Measurements from ENCODE around the gene POMGNT2.

POMGNT2 gene

GRCh38 chr3:43086460-43087165, 19.3 kb downstream of the POMGNT2 start:
- Histone ChIP-seq H3K27me3 (ENCODE audit: control insufficient read depth, insufficient read depth, low read length) (no peaks in the 10 kb centered on the region), H3K9ac (ENCODE audit: low read depth, low read length) (no peak overlapping the region), H3K4me2 (ENCODE audit: low read length) (no peak overlapping the region), H3K36me3 (ENCODE audit: insufficient read depth, low read length) (no peaks in the 10 kb centered on the region), H3K4me1 (ENCODE audit: control insufficient read depth, insufficient read depth, low read length) (no peaks in the 10 kb centered on the region), H3K4me3 (ENCODE audit: low read length) (no peak overlapping the region), H3K9me3 (replicated peaks; ENCODE audit: low read length) (no peaks in the 10 kb centered on the region)

DNA sequence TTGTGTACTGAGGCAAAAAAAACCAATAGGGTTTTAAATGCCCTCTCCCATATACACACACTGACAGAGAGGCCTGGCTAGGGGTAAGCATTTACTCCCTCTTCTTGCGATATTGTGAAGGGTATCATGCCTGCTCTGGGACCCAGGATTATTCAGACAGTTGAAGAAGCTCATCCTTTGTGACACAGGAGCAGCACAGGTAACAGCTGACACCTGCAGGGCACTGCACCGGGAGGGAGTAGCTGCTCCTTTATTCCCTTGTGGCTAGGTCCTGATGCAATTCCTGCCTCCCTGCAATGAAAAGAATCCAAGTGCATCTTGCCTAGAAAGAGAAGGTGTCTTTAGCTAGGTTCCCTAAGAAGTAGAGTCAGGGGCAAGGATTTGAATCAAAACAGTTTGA, 23.4 kb downstream of the POMGNT2 start:
- no peak overlapping the region for H3K9ac ChIP-seq (ENCODE audit: low read depth, low read length)
- H3K4me3 ChIP-seq (ENCODE audit: low read length): no peak overlapping the region
- H3K9me3 ChIP-seq (replicated peaks; ENCODE audit: low read length): no peaks in the 10 kb centered on the region
- H3K36me3 ChIP-seq (ENCODE audit: insufficient read depth, low read length): peaks cover 15% of the 10 kb centered on the region
- H3K4me2 ChIP-seq (ENCODE audit: low read length): no peak overlapping the region
- no peaks in the 10 kb centered on the region for H3K27me3 ChIP-seq (ENCODE audit: control insufficient read depth, insufficient read depth, low read length)
- H3K4me1 ChIP-seq (ENCODE audit: control insufficient read depth, insufficient read depth, low read length): no peaks in the 10 kb centered on the region

GRCh38 chr3:43081796-43082195, 24.1 kb downstream of the POMGNT2 start:
- H3K36me3 ChIP-seq (ENCODE audit: insufficient read depth, low read length): peaks cover 15% of the 10 kb centered on the region
- no peak overlapping the region for H3K4me3 ChIP-seq (ENCODE audit: low read length)
- H3K9me3 ChIP-seq (replicated peaks; ENCODE audit: low read length): no peaks in the 10 kb centered on the region
- H3K27me3 ChIP-seq (ENCODE audit: control insufficient read depth, insufficient read depth, low read length): no peaks in the 10 kb centered on the region
- no peak overlapping the region for H3K4me2 ChIP-seq (ENCODE audit: low read length)
- H3K4me1 ChIP-seq (ENCODE audit: control insufficient read depth, insufficient read depth, low read length): no peaks in the 10 kb centered on the region
- no peak overlapping the region for H3K9ac ChIP-seq (ENCODE audit: low read depth, low read length)

- H3K9ac ChIP-seq (ENCODE audit: low read depth, low read length): no peak overlapping the region
- no peak overlapping the region for H3K4me3 ChIP-seq (ENCODE audit: low read length)
- no peaks in the 10 kb centered on the region for H3K9me3 ChIP-seq (replicated peaks; ENCODE audit: low read length)
- no peak overlapping the region for H3K4me2 ChIP-seq (ENCODE audit: low read length)
- no peaks in the 10 kb centered on the region for H3K4me1 ChIP-seq (ENCODE audit: control insufficient read depth, insufficient read depth, low read length)
- peaks cover 15% of the 10 kb centered on the region for H3K36me3 ChIP-seq (ENCODE audit: insufficient read depth, low read length)
- no peaks in the 10 kb centered on the region for H3K27me3 ChIP-seq (ENCODE audit: control insufficient read depth, insufficient read depth, low read length)
Observed at GRCh38 chr3:43080726-43081568, 24.9 kb downstream of the POMGNT2 start.

DNA sequence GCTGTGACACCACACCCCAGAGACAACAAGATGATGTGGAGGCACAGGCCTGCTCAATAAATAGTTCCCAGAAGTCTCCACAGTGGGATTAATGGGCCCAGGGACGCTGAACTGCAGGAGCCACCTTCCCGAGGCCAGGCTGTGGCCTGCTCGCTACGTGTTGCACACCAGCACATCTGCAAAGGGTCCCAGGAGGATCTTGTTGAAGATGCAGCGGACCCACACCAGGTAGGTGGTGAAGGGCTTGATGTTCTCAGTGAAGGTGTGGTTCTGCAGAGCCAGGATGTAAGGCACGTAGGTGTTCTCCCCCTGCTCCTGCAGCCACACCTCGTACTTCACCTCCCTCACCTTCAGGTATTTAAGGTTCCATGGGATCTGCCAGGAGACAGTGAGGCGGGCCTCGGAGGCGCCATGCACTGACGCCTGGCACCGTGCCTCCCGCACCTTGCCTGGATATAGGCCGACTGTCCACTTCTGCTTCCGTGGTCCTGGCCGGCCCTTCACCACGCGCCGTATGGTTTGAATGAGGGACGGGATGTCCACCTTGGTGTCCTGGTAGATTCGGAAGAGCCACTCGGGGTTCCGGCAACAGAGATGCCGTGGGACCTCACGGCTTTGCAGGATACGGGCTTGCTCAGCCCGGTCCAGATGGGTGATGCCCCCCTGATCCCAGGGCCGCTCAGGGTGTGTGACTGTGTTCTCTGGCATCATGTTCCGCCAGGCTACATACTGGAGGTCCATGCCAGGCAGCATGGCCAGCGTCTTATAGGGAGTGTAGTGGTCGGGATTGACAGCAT, 26.1 kb downstream of the POMGNT2 start:
- H3K4me2 ChIP-seq (ENCODE audit: low read length): no peak overlapping the region

GRCh38 chr3:43077707-43078106, 28.2 kb downstream of the POMGNT2 start:
- Histone ChIP-seq H3K27me3 (ENCODE audit: control insufficient read depth, insufficient read depth, low read length) (no peaks in the 10 kb centered on the region), H3K36me3 (ENCODE audit: insufficient read depth, low read length) (peaks cover 15% of the 10 kb centered on the region), H3K9me3 (replicated peaks; ENCODE audit: low read length) (no peaks in the 10 kb centered on the region), H3K4me3 (ENCODE audit: low read length) (no peak overlapping the region), H3K9ac (ENCODE audit: low read depth, low read length) (no peak overlapping the region), H3K4me1 (ENCODE audit: control insufficient read depth, insufficient read depth, low read length) (no peaks in the 10 kb centered on the region), H3K4me2 (ENCODE audit: low read length) (no peak overlapping the region)

More for the DNA sequence above, 26.1 kb downstream of the POMGNT2 start:
- no peak overlapping the region for H3K9ac ChIP-seq (ENCODE audit: low read depth, low read length)
- no peaks in the 10 kb centered on the region for H3K27me3 ChIP-seq (ENCODE audit: control insufficient read depth, insufficient read depth, low read length)
- peaks cover 15% of the 10 kb centered on the region for H3K36me3 ChIP-seq (ENCODE audit: insufficient read depth, low read length)
- H3K9me3 ChIP-seq (replicated peaks; ENCODE audit: low read length): no peaks in the 10 kb centered on the region
- H3K4me3 ChIP-seq (ENCODE audit: low read length): no peak overlapping the region
- H3K4me1 ChIP-seq (ENCODE audit: control insufficient read depth, insufficient read depth, low read length): no peaks in the 10 kb centered on the region

- Histone ChIP-seq H3K4me1 (ENCODE audit: control insufficient read depth, insufficient read depth, low read length) (no peaks in the 10 kb centered on the region), H3K4me2 (ENCODE audit: low read length) (no peak overlapping the region), H3K36me3 (ENCODE audit: insufficient read depth, low read length) (peaks cover 15% of the 10 kb centered on the region), H3K27me3 (ENCODE audit: control insufficient read depth, insufficient read depth, low read length) (no peaks in the 10 kb centered on the region), H3K9me3 (replicated peaks; ENCODE audit: low read length) (no peaks in the 10 kb centered on the region), H3K4me3 (ENCODE audit: low read length) (no peak overlapping the region), H3K9ac (ENCODE audit: low read depth, low read length) (no peak overlapping the region)
Observed at GRCh38 chr3:43077261-43077660, 28.6 kb downstream of the POMGNT2 start.

DNA sequence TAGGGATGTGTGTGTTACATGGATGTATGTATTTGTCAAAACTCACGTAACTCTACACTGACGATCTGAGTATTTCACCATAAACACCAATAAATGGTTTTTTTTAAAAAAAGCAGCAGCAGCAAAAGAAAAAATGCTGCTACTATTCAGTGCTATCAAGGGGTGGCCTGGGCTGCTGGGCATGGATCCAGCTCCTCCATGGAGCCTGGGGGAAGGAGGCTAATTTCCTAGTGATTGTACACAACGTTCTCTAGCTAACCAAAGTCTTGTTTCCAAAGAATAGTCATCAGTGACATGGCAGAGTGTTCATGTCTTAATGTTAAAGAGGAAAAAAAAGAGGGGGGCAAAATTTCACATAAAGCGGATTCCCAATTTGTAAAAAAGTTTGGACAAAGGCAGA, 29.0 kb downstream of the POMGNT2 start:
- H3K36me3 ChIP-seq (ENCODE audit: insufficient read depth, low read length): peaks cover 15% of the 10 kb centered on the region
- no peak overlapping the region for H3K9ac ChIP-seq (ENCODE audit: low read depth, low read length)
- H3K27me3 ChIP-seq (ENCODE audit: control insufficient read depth, insufficient read depth, low read length): no peaks in the 10 kb centered on the region
- H3K9me3 ChIP-seq (replicated peaks; ENCODE audit: low read length): no peaks in the 10 kb centered on the region
- no peak overlapping the region for H3K4me2 ChIP-seq (ENCODE audit: low read length)
- H3K4me1 ChIP-seq (ENCODE audit: control insufficient read depth, insufficient read depth, low read length): no peaks in the 10 kb centered on the region
- no peak overlapping the region for H3K4me3 ChIP-seq (ENCODE audit: low read length)

GRCh38 chr3:43075904-43076661, 29.8 kb downstream of the POMGNT2 start:
- Histone ChIP-seq H3K27me3 (ENCODE audit: control insufficient read depth, insufficient read depth, low read length) (no peaks in the 10 kb centered on the region), H3K9me3 (replicated peaks; ENCODE audit: low read length) (no peaks in the 10 kb centered on the region), H3K9ac (ENCODE audit: low read depth, low read length) (no peak overlapping the region), H3K4me1 (ENCODE audit: control insufficient read depth, insufficient read depth, low read length) (no peaks in the 10 kb centered on the region), H3K4me3 (ENCODE audit: low read length) (no peak overlapping the region), H3K36me3 (ENCODE audit: insufficient read depth, low read length) (peaks cover 15% of the 10 kb centered on the region), H3K4me2 (ENCODE audit: low read length) (no peak overlapping the region)

GRCh38 chr3:43074901-43075689, 30.8 kb downstream of the POMGNT2 start:
- Histone ChIP-seq H3K4me1 (ENCODE audit: control insufficient read depth, insufficient read depth, low read length) (no peaks in the 10 kb centered on the region), H3K9ac (ENCODE audit: low read depth, low read length) (no peak overlapping the region), H3K9me3 (replicated peaks; ENCODE audit: low read length) (no peaks in the 10 kb centered on the region), H3K27me3 (ENCODE audit: control insufficient read depth, insufficient read depth, low read length) (no peaks in the 10 kb centered on the region), H3K4me3 (ENCODE audit: low read length) (no peak overlapping the region), H3K36me3 (ENCODE audit: insufficient read depth, low read length) (peaks cover 7% of the 10 kb centered on the region), H3K4me2 (ENCODE audit: low read length) (no peak overlapping the region)
